Right atrium auricular region (tissue), 2 donors: ENCODE results near the gene PTPN14. TPM values are rescaled to one million over a fixed set of nuclear protein-coding genes. Genes with fewer than 3 reads are reported as not detected.
"Not testable (repeated sequence)": the region's sequence is repeated elsewhere in the genome, so short reads cannot be mapped to it uniquely, and the experiment has no call there.

Experiments
- DNase-seq: peaks from one replicate; pipeline ENCODE4 v3.0.0-alpha.2; 2019; ENCODE audit warnings: low spot score
- H3K27ac ChIP-seq, 2 donors: fragments of 200-600 bp; sonication (generic); 1 replicate in 1 of 2; 2 replicates in 1 of 2; pipeline ENCODE4 v1.5.1; 2016 to 2019
- H3K27me3 ChIP-seq, 2 donors: fragments of 200-600 bp; sonication (generic); one replicate each; pipeline versions ENCODE4 v1.5.1 to v1.6.0; 2017 to 2019
- H3K36me3 ChIP-seq: fragments of 200-600 bp; sonication (generic); one replicate; pipeline ENCODE4 v1.5.1; 2016
- H3K4me1 ChIP-seq, 2 donors: fragments of 200-600 bp; sonication (generic); one replicate each; pipeline versions ENCODE4 v1.5.1 to v1.6.0; 2017 to 2019
- H3K4me3 ChIP-seq, 2 donors: fragments of 200-600 bp; sonication (generic); 1 replicate in 1 of 2; 2 replicates in 1 of 2; pipeline ENCODE4 v1.5.1; 2017 to 2019; ENCODE audit warnings: mild to moderate bottlenecking in 1 of 2, moderate library complexity in 1 of 2
- H3K9me3 ChIP-seq, 2 donors: fragments of 200-600 bp; sonication (generic); one replicate each; pipeline ENCODE4 v1.5.1; 2019
- CTCF ChIP-seq, 2 donors: fragments of 200-600 bp; sonication (generic); IDR thresholded peaks; one replicate each; pipeline ENCODE4 v1.5.1; 2019; ENCODE audit warnings: antibody characterized with exemption in 2 of 2
- total RNA-seq, 2 donors: library from RNA; depleted of rRNA; stranded (reverse); fragments of >200 nt; gene quantifications; one replicate each; pipeline ENCODE4 v1.1.0, GENCODE V29; 2016

The PTPN14 gene
- total RNA-seq, 2 donors from 2014 or later: 8.4 to 27.2 TPM

- DNase-seq: no peak
- Histone ChIP-seq H3K9me3 (no peaks in the 10 kb centered on the region), H3K27me3 (no peaks in the 10 kb centered on the region), H3K4me3 (no peak overlapping the region), H3K36me3 (no peaks in the 10 kb centered on the region), H3K4me1 (no peaks in the 10 kb centered on the region), H3K27ac (no peak overlapping the region)
- TF ChIP-seq CTCF (IDR thresholded peaks at IDR 0.05): no peak
These were observed 47.8 kb downstream of the PTPN14 start for GRCh38 chr1:214503553-214503952.

- no peak for TF ChIP-seq CTCF (IDR thresholded peaks at IDR 0.05)
- no peaks in the 10 kb centered on the region for H3K4me1 ChIP-seq
- no peaks in the 10 kb centered on the region for H3K36me3 ChIP-seq
- H3K9me3 ChIP-seq: no peaks in the 10 kb centered on the region
- H3K27me3 ChIP-seq: no peaks in the 10 kb centered on the region
- H3K4me3 ChIP-seq: no peak overlapping the region
- no peak for DNase-seq
- no peak overlapping the region for H3K27ac ChIP-seq
These were observed 50.9 kb downstream of the PTPN14 start for GRCh38 chr1:214500340-214501055.

DNA sequence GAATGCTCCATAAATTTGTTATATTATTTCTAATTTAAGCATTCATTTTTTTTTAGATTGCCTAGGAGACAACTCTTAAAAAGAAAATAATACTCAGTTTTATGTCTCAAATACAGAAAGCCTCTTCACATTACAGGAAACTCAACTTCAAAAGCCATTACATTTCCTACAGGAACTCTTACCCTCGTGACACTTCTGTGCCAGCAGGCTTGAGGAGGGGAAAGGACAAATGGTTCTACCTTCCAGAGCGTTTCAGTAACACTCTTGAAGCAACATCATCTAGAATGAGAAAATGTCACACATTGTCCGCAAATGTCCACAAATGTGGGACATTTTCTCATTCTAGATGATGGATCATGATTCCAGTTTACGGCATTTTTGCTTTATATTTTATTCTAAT, 51.7 kb downstream of the PTPN14 start:
- no peak overlapping the region for H3K4me3 ChIP-seq
- no peaks in the 10 kb centered on the region for H3K36me3 ChIP-seq
- no peaks in the 10 kb centered on the region for H3K4me1 ChIP-seq
- no peak for DNase-seq
- H3K9me3 ChIP-seq: no peaks in the 10 kb centered on the region
- no peak overlapping the region for H3K27ac ChIP-seq
- H3K27me3 ChIP-seq: no peaks in the 10 kb centered on the region
- no peak for TF ChIP-seq CTCF (IDR thresholded peaks at IDR 0.05)

DNA sequence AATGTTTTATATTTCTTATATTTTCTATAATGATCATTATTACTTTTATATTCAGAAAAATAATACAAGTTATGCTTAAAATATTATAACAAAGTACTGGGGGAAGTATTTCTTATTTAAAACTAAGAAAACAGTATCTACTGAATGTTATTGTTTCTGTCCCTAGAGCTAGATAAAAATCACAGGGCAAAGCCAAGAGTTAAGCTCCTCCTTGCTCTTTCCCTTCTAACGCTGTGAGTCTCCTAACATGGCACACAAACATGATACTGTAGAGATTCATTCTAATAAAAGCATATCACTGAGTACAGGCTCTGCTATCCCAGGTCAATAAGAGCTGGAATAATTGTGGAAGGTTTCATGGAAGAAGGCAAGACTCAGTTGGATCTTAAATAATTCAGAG, 53.4 kb downstream of the PTPN14 start:
- no peak for DNase-seq
- no peaks in the 10 kb centered on the region for H3K4me1 ChIP-seq
- no peaks in the 10 kb centered on the region for H3K27me3 ChIP-seq
- no peak for TF ChIP-seq CTCF (IDR thresholded peaks at IDR 0.05)
- no peak overlapping the region for H3K27ac ChIP-seq
- H3K9me3 ChIP-seq: no peaks in the 10 kb centered on the region
- no peaks in the 10 kb centered on the region for H3K36me3 ChIP-seq
- H3K4me3 ChIP-seq: no peak overlapping the region

DNA sequence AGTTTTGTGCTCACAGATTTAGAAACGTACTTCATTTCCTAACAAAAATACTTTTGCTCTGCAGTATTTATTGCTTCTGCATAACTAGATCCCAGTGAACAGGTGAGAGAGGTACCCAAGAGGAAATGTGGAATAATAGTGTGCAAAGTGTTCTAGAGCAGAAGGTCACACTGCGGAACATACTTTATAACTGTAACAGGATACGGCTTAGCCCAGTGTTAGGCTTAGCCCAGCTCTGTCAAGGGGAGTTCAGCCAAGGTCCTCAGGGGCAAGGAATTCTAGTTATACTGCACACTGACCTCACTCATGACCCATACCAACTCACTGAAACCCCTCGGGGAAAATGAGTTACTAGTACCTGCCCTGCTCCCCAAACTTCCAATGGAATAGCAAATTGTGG, 55.3 kb downstream of the PTPN14 start:
- no peaks in the 10 kb centered on the region for H3K9me3 ChIP-seq
- no peaks in the 10 kb centered on the region for H3K4me1 ChIP-seq
- TF ChIP-seq CTCF (IDR thresholded peaks at IDR 0.05): no peak
- no peak overlapping the region for H3K27ac ChIP-seq
- H3K36me3 ChIP-seq: no peaks in the 10 kb centered on the region
- no peak overlapping the region for H3K4me3 ChIP-seq
- H3K27me3 ChIP-seq: no peaks in the 10 kb centered on the region
- no peak for DNase-seq

DNA sequence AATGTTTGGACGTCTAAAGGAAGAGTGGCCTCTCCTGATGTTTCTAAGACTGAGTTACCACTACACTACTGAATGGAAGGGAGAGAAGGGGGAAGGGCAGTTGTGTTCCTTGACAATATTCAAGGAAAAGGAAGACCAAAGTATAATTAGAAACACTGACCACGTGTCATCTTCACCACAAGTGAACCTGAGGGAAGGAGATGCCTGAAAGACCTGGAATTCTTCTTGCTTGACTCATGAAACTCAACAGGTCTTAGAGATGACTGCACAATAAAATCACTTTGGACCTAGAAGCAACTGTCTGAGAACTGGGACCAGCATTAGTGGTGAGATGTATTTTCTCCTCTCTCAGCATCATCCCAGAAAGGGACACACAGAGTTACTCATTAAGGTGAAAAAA, 56.7 kb downstream of the PTPN14 start:
- H3K4me3 ChIP-seq: no peak overlapping the region
- no peak overlapping the region for H3K27ac ChIP-seq
- H3K4me1 ChIP-seq: no peaks in the 10 kb centered on the region
- DNase-seq: no peak
- TF ChIP-seq CTCF (IDR thresholded peaks at IDR 0.05): no peak
- no peaks in the 10 kb centered on the region for H3K27me3 ChIP-seq
- no peaks in the 10 kb centered on the region for H3K36me3 ChIP-seq
- H3K9me3 ChIP-seq: no peaks in the 10 kb centered on the region

- H3K27me3 ChIP-seq, H3K4me1 ChIP-seq, H3K36me3 ChIP-seq, H3K9me3 ChIP-seq, DNase-seq, H3K27ac ChIP-seq, H3K4me3 ChIP-seq: not testable (repeated sequence)
These were observed 57.2 kb downstream of the PTPN14 start for GRCh38 chr1:214494179-214494578.
